Adrenal gland (tissue), 5 donors: ENCODE measurements around the gene PKNOX2.

Source experiments
- POLR2A ChIP-seq, 2 donors: fragments of 450-650 bp; IDR thresholded peaks; one replicate each; pipeline ENCODE4 v1.6.1; 2017; ENCODE audit warnings: antibody characterized with exemption in 2 of 2, mild to moderate bottlenecking in 2 of 2, moderate library complexity in 1 of 2
- TF ChIP-seq, protein P1 (sequence below), 6 experiments: fragments of 450-650 bp in 4 of 6; fragments of 200-600 bp in 2 of 6; sonication (generic) in 1 of 6; IDR thresholded peaks; 1 replicate in 5 of 6; 2 replicates in 1 of 6; pipeline versions ENCODE4 v1.5.1 to v1.8.0; 2016 to 2021; ENCODE audit warnings: antibody characterized with exemption in 6 of 6, mild to moderate bottlenecking in 2 of 6, moderate library complexity in 1 of 6
- donor health status: DM: no; HTN: no; CAD: no.

DNA sequence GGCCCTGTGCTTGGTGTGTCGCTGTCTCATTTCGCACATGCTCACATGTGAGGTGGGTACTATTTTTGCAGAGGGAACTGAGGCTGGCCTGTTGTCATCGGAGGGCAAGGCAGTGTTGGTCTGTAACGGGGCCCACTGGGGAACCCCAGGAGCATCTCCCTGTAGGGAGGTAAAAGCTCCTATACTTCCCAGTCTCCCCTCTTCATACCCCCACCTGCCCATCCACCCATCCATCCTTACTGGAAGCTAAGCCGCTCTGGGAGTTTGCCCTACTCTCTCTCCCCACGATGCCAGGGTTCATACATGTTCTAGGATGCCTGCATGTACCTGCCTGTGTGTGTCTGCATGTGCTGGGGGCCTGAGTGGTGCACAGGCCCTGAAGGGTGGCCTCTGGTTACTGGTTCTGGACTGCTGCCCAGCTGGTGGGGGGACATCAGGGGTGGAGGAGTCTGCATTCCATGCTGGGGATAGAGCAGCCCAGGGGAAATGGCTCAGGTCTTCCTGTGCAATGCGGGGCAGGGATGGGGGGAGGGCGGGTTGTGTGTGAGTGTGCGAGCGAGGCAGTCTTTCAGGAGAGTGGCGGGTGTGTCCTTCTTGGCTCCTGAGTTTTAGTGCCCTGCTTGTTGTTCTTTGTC is 77.7 kb downstream of the PKNOX2 start:
- TF ChIP-seq, protein P1, sequence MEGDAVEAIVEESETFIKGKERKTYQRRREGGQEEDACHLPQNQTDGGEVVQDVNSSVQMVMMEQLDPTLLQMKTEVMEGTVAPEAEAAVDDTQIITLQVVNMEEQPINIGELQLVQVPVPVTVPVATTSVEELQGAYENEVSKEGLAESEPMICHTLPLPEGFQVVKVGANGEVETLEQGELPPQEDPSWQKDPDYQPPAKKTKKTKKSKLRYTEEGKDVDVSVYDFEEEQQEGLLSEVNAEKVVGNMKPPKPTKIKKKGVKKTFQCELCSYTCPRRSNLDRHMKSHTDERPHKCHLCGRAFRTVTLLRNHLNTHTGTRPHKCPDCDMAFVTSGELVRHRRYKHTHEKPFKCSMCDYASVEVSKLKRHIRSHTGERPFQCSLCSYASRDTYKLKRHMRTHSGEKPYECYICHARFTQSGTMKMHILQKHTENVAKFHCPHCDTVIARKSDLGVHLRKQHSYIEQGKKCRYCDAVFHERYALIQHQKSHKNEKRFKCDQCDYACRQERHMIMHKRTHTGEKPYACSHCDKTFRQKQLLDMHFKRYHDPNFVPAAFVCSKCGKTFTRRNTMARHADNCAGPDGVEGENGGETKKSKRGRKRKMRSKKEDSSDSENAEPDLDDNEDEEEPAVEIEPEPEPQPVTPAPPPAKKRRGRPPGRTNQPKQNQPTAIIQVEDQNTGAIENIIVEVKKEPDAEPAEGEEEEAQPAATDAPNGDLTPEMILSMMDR (IDR thresholded peaks at IDR 0.05), result no peak
- no peak for TF ChIP-seq POLR2A (IDR thresholded peaks at IDR 0.05)
